ENCODE data around the gene BANP. TPM values are rescaled to one million over a fixed set of nuclear protein-coding genes. Genes with fewer than 3 reads are reported as not detected.
"Not testable (repeated sequence)": the region's sequence is repeated elsewhere in the genome, so short reads cannot be mapped to it uniquely, and the experiment has no call there.

The BANP gene, protein sequence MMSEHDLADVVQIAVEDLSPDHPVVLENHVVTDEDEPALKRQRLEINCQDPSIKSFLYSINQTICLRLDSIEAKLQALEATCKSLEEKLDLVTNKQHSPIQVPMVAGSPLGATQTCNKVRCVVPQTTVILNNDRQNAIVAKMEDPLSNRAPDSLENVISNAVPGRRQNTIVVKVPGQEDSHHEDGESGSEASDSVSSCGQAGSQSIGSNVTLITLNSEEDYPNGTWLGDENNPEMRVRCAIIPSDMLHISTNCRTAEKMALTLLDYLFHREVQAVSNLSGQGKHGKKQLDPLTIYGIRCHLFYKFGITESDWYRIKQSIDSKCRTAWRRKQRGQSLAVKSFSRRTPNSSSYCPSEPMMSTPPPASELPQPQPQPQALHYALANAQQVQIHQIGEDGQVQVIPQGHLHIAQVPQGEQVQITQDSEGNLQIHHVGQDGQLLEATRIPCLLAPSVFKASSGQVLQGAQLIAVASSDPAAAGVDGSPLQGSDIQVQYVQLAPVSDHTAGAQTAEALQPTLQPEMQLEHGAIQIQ
- total RNA-seq, result 33.2 and 33.8 TPM in 2 replicates
- polyA plus RNA-seq, result 22.4 and 25.2 TPM in 2 replicates
- 16.6 and 19.1 TPM in 2 replicates for polyA plus RNA-seq (2011; cell fraction: cytosol; rRNA removed)
- polyA plus RNA-seq (2011; cell fraction: nucleus; rRNA removed), result 49.9 and 54.5 TPM in 2 replicates
- polyA plus RNA-seq (2012), result 13.2 and 13.3 TPM in 2 replicates
- 28.2 and 31.3 TPM in 2 replicates for polyA minus RNA-seq
- polyA minus RNA-seq (2011; cell fraction: cytosol; rRNA and poly(A)+ RNA removed), result 25.3 TPM
- polyA minus RNA-seq (2011; cell fraction: nucleus; rRNA and poly(A)+ RNA removed), result 34.3 and 44.2 TPM in 2 replicates
- percentile 60 among the genes with signal in this experiment for Bru-seq, nascent RNA
- percentile 67 among the genes with signal in this experiment for BruChase-seq, experiment 1, labeled RNA remaining after a 6-hour chase
- BruChase-seq, experiment 2, labeled RNA remaining after a 2-hour chase, result percentile 63 among the genes with signal in this experiment
- long read RNA-seq, partial matches to known transcripts, result 1 of 46 reads
- long read RNA-seq, other reads (novel, unspliced or antisense), result 35 of 46 reads

DNA sequence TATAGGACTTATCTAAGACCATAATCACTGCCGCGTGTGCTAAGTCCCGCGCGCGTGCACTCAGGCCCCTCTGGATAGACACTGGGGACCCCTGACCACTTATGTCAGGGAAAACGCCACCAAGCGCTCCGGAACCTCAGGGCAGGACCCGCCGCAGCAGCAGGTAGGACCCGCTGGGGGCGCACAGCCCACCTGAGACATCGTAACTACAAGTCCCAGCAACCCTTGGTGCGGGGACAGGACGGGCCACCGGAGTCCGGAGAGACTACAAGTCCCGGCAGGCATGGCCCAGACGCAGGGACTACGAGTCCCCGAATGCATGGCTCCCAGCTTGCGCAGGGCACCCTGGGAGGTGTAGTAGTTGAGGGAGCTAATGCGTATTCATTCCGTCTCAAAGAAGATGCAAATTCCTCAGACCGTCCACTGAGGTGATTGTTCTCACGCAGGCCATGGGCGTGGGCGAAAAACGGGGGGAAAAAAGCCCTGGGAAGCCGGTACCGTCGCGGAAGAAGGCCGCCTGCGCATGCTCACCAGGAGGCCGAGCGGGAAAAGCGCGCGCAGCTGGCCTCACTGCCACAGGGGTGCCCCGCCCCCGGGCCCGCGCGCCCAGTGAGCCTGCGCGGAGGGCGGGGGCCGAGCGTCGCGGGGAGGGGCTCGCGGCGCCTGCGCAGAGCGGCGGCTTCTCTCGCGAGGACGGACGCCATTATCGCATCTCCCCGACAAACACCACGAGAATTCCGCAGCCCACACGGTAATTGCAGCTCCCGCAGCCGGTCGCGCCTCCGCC is at the start of gene BANP:
Gene BANP, plus strand, starts transcription at position 670 of the 787 bp plus-strand sequence. CDS start 23,682 bp downstream, outside the sequence.
- CTCF ChIA-PET, result interaction anchor here (0.6 to 1.6 kb wide), 6 partner anchors 10 to 172 kb away, joined by 3 to 8 read pairs (median 4); no protein-coding TSS in a partner anchor
- no peaks in the 10 kb centered on the region for H3K9me3 ChIP-seq (replicated peaks; ENCODE audit: control insufficient read depth, insufficient read depth, low read length)

DNA sequence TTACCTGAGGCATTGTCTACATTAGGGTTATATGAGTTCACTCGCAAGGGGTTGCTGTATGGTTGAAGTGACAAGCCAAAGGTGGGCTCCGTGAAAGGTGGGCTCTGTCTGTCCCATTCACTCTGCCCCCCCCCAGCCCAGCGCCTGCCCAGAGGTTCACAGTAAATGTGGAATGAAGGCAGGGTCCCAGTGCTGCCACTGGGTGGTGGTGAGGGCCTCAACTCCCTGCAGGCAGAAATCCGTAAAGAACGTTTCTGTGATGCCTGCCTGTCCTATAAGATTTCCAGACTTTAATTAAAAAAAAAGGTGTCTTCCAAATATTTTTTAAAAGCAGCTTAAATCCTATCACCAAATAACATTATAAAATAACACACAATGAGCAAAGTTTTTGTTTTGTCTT is 46.3 kb upstream of the BANP start:
- not testable (repeated sequence) for BruUV-seq (replicated peaks)
- CTCF ChIA-PET, result interaction anchor here (2.6 kb wide), 2 partner anchors 33 to 126 kb away, joined by 7 to 18 read pairs; no protein-coding TSS in a partner anchor

More for the DNA sequence above, at the start of gene BANP:
- H2AFZ ChIP-seq (ENCODE audit: low read depth, low read length), result peak within 1 kb of the TSS; percentile 83
- peaks cover 44% of the 10 kb centered on the region for H3K79me2 ChIP-seq (ENCODE audit: control insufficient read depth, insufficient read depth, low read length)
- peak within 1 kb of the TSS; percentile 87 for H3K27ac ChIP-seq (ENCODE audit: insufficient read depth, low read depth, low read length)
- H3K27me3 ChIP-seq (ENCODE audit: control insufficient read depth in 2 of 2, insufficient read depth in 2 of 2, low read length in 2 of 2), result no peaks in the 10 kb centered on the region
- dilution Hi-C loops (cut with MboI; ENCODE audit: extremely low pct_ligation_motif_present, low sequenced_read_pairs) (no loop called here), intact Hi-C loops (cut with micrococcal nuclease) (loop anchor here (1.0 to 10.0 kb wide), 4 partner anchors 12 to 614 kb away; no protein-coding TSS in a partner anchor)
- H3K9me1 ChIP-seq (replicated peaks; ENCODE audit: control insufficient read depth, extremely low read depth, insufficient read depth, low read length), result no peaks in the 10 kb centered on the region
- H3K4me3 ChIP-seq (replicated peaks in 1 of 3; ENCODE audit: insufficient read depth in 1 of 3, low read depth in 1 of 3, low read length in 3 of 3), result peak within 1 kb of the TSS; percentile 68 to 81 (median 73)
- FAIRE-seq (peak; percentile 97), DNase-seq (ENCODE audit: low read depth, low spot score) (peak; percentile 98)
- peak within 1 kb of the TSS; percentile 99 for H3K9ac ChIP-seq (replicated peaks; ENCODE audit: extremely low read depth, insufficient read depth, low read length)
- H3K4me1 ChIP-seq (ENCODE audit: control insufficient read depth, extremely low read depth, insufficient read depth, low read length), result peaks cover 27% of the 10 kb centered on the region
- TSS peak; percentile 34 for BruUV-seq (replicated peaks)
- H4K20me1 ChIP-seq (replicated peaks; ENCODE audit: control insufficient read depth, extremely low read depth, insufficient read depth, low read length), result no peaks in the 10 kb centered on the region
- POLR2A ChIA-PET, result interaction anchor here (0.6 kb wide), 2 partner anchors 12 to 477 kb away, joined by 3 read pairs; no protein-coding TSS in a partner anchor
- TF ChIP-seq JUN (IDR thresholded peaks at IDR 0.05; ENCODE audit: borderline replicate concordance, insufficient read depth, insufficient read length, low read depth) (no peak), POLR2A (IDR thresholded peaks at IDR 0.05; ENCODE audit: low read depth, low read length) (no peak)
- TF ChIP-seq, protein P1, sequence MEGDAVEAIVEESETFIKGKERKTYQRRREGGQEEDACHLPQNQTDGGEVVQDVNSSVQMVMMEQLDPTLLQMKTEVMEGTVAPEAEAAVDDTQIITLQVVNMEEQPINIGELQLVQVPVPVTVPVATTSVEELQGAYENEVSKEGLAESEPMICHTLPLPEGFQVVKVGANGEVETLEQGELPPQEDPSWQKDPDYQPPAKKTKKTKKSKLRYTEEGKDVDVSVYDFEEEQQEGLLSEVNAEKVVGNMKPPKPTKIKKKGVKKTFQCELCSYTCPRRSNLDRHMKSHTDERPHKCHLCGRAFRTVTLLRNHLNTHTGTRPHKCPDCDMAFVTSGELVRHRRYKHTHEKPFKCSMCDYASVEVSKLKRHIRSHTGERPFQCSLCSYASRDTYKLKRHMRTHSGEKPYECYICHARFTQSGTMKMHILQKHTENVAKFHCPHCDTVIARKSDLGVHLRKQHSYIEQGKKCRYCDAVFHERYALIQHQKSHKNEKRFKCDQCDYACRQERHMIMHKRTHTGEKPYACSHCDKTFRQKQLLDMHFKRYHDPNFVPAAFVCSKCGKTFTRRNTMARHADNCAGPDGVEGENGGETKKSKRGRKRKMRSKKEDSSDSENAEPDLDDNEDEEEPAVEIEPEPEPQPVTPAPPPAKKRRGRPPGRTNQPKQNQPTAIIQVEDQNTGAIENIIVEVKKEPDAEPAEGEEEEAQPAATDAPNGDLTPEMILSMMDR (IDR thresholded peaks at IDR 0.05; ENCODE audit: extremely low read depth in 1 of 2, insufficient read depth in 1 of 2, low read depth in 1 of 2, low read length in 2 of 2), result peak; percentile 41 to 59
- TF ChIP-seq, protein P2, sequence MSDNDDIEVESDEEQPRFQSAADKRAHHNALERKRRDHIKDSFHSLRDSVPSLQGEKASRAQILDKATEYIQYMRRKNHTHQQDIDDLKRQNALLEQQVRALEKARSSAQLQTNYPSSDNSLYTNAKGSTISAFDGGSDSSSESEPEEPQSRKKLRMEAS (IDR thresholded peaks at IDR 0.05; ENCODE audit: insufficient read depth, insufficient read length), result no peak
- peak within 1 kb of the TSS; percentile 78 for H3K4me2 ChIP-seq (ENCODE audit: insufficient read depth, low read length)
- H3K36me3 ChIP-seq (ENCODE audit: control insufficient read depth in 2 of 2, extremely low read depth in 1 of 2, insufficient read depth in 2 of 2, low read length in 2 of 2), result no peaks in the 10 kb centered on the region

More for the DNA sequence above, 46.3 kb upstream of the BANP start:
- dilution Hi-C loops (cut with MboI; ENCODE audit: extremely low pct_ligation_motif_present, low sequenced_read_pairs); H4K20me1 ChIP-seq (replicated peaks; ENCODE audit: control insufficient read depth, extremely low read depth, insufficient read depth, low read length); intact Hi-C loops (cut with micrococcal nuclease); H3K36me3 ChIP-seq (ENCODE audit: control insufficient read depth in 2 of 2, extremely low read depth in 1 of 2, insufficient read depth in 2 of 2, low read length in 2 of 2); H3K27ac ChIP-seq (ENCODE audit: insufficient read depth, low read depth, low read length); H3K79me2 ChIP-seq (ENCODE audit: control insufficient read depth, insufficient read depth, low read length); FAIRE-seq; H3K4me1 ChIP-seq (ENCODE audit: control insufficient read depth, extremely low read depth, insufficient read depth, low read length); H3K4me3 ChIP-seq (replicated peaks in 1 of 3; ENCODE audit: insufficient read depth in 1 of 3, low read depth in 1 of 3, low read length in 3 of 3); H3K27me3 ChIP-seq (ENCODE audit: control insufficient read depth in 2 of 2, insufficient read depth in 2 of 2, low read length in 2 of 2); POLR2A ChIA-PET; DNase-seq (ENCODE audit: low read depth, low spot score); H3K9me1 ChIP-seq (replicated peaks; ENCODE audit: control insufficient read depth, extremely low read depth, insufficient read depth, low read length); H2AFZ ChIP-seq (ENCODE audit: low read depth, low read length); H3K9ac ChIP-seq (replicated peaks; ENCODE audit: extremely low read depth, insufficient read depth, low read length); H3K9me3 ChIP-seq (replicated peaks; ENCODE audit: control insufficient read depth, insufficient read depth, low read length); H3K4me2 ChIP-seq (ENCODE audit: insufficient read depth, low read length): not testable (repeated sequence)

Data from endothelial cell of umbilical vein (primary cell).